ENCODE measurements around the gene KSR1. TPM values are rescaled to one million over a fixed set of nuclear protein-coding genes. Genes with fewer than 3 reads are reported as not detected.

The KSR1 gene
- total and polyA plus RNA-seq, 10 of the 15 experiments (the other 5 are each of a cell fraction or from before 2014, with no cell fraction given) = 0.97 to 66.6 (median 22.9) TPM

- TF ChIP-seq MTA3 (IDR thresholded peaks at IDR 0.05; ENCODE audit: borderline replicate concordance, low read length) (no peak), ZZZ3 (IDR thresholded peaks at IDR 0.05; ENCODE audit: control insufficient read depth, insufficient read length, low read depth) (no peak), SMC3 (IDR thresholded peaks at IDR 0.05; ENCODE audit: borderline replicate concordance, low read length) (peak; percentile 40; the same call in 1 of the 2 replicates), YBX1 (IDR thresholded peaks at IDR 0.05) (no peak), RAD21 (IDR thresholded peaks at IDR 0.05; ENCODE audit: insufficient read depth, low read depth, low read length) (peak; percentile 70), SMAD5 (IDR thresholded peaks at IDR 0.05; ENCODE audit: low read depth) (no peak), MTA2 (IDR thresholded peaks at IDR 0.05; ENCODE audit: low read depth) (no peak)
Observed at GRCh38 chr17:27609611-27610303, 153.5 kb downstream of the KSR1 start (continued).

- WGBS (ENCODE audit: insufficient coverage, insufficient replicate concordance, low lambda C conversion rate, missing lambda C conversion rate) = 95% methylated on average over 4 of the region's 4 CpGs
- Histone ChIP-seq H3K4me1 (ENCODE audit: control insufficient read depth, insufficient read depth, low read length) (no peaks in the 10 kb centered on the region), H2AFZ (ENCODE audit: control insufficient read depth, low read depth, low read length) (no peak overlapping the region), H3K9ac (ENCODE audit: control insufficient read depth, insufficient read depth, low read length) (no peak overlapping the region), H3K4me3 (no peak overlapping the region), H3K79me2 (ENCODE audit: control insufficient read depth, insufficient read depth, low read length) (no peaks in the 10 kb centered on the region), H3K9me3 (replicated peaks; ENCODE audit: control insufficient read depth, insufficient read depth, low read length) (no peaks in the 10 kb centered on the region), H3K27me3 (replicated peaks in 1 of 2; ENCODE audit: control insufficient read depth in 2 of 2, insufficient read depth in 2 of 2, low read length in 1 of 2) (no peaks in the 10 kb centered on the region), H3K4me2 (ENCODE audit: control insufficient read depth, insufficient read depth) (no peak overlapping the region), H3K27ac (ENCODE audit: control insufficient read depth, insufficient read depth) (no peak overlapping the region), H3K36me3 (ENCODE audit: control insufficient read depth in 2 of 2, insufficient read depth in 2 of 2, low read length in 1 of 2) (peaks cover 16 to 38% of the 10 kb centered on the region in 2 experiments), H4K20me1 (ENCODE audit: control insufficient read depth, insufficient read depth) (no peaks in the 10 kb centered on the region)
- ATAC-seq (no peak), FAIRE-seq (no peak), DNase-seq (ENCODE audit: low read depth, low spot score) (no peak)
- intact Hi-C loops (cut with micrococcal nuclease; ENCODE audit: unreplicated experiment) (no loop called here), in situ Hi-C loops (cut with MboI) (no loop called here)
- CTCF ChIA-PET = interaction anchor here (1.0 to 4.3 kb wide), 10 partner anchors 10 to 374 kb away, joined by 4 to 16 read pairs (median 6); no protein-coding TSS in a partner anchor
- no TSS peak for BruUV-seq (replicated peaks)
- SMC1A ChIA-PET (ENCODE audit: uncharacterized antibody, unreplicated experiment) = interaction anchor here (0.7 kb wide), 1 partner anchor 42 kb away, joined by 3 read pairs; no protein-coding TSS in a partner anchor
- POLR2A ChIA-PET = no interaction called here
- RAD21 ChIA-PET (ENCODE audit: unreplicated experiment) = interaction anchor here (0.6 to 1.5 kb wide), 2 partner anchors 22 to 44 kb away, joined by 3 to 5 read pairs; no protein-coding TSS in a partner anchor
- TF ChIP-seq MEF2B (IDR thresholded peaks at IDR 0.05; ENCODE audit: partially characterized antibody, poor library complexity, severe bottlenecking) (no peak), CREM (IDR thresholded peaks at IDR 0.05; ENCODE audit: low read depth) (no peak), SMAD1 (IDR thresholded peaks at IDR 0.05; ENCODE audit: low read depth, partially characterized antibody) (no peak), IKZF1 (conservative IDR thresholded peaks at IDR 0.05) (no peak), ETV6 (conservative IDR thresholded peaks at IDR 0.05 in 1 of 2, IDR thresholded peaks at IDR 0.05 in 1 of 2; ENCODE audit: borderline replicate concordance in 1 of 2, low read depth in 1 of 2) (no peak), CEBPB (IDR thresholded peaks at IDR 0.05; ENCODE audit: borderline replicate concordance in 1 of 2, low read depth in 2 of 2, low read length in 2 of 2) (no peak), JUNB (IDR thresholded peaks at IDR 0.05) (no peak), NR2F1 (conservative IDR thresholded peaks at IDR 0.05) (no peak), MTA3 (IDR thresholded peaks at IDR 0.05; ENCODE audit: borderline replicate concordance, low read length) (no peak), KAT2A (conservative IDR thresholded peaks at IDR 0.05; ENCODE audit: control insufficient read depth, low read depth, low read length) (no peak), NBN (IDR thresholded peaks at IDR 0.05) (no peak), CHD2 (IDR thresholded peaks at IDR 0.05; ENCODE audit: borderline replicate concordance, low read depth, low read length) (no peak), PBX3 (IDR thresholded peaks at IDR 0.05; ENCODE audit: insufficient replicate concordance, low read depth, low read length) (no peak), NR2C1 (IDR thresholded peaks at IDR 0.05) (no peak)
Observed at GRCh38 chr17:27610304-27610677, 154.0 kb downstream of the KSR1 start.

Data from GM12878 (cell line).